ENCODE data around the gene RNF141. TPM values are rescaled to one million over a fixed set of nuclear protein-coding genes. Genes with fewer than 3 reads are reported as not detected.

The RNF141 gene
- total and polyA plus RNA-seq, 2 of the 13 experiments (the other 11 are each of a cell fraction or from before 2014, with no cell fraction given), result 9.3 to 22.4 TPM

GRCh38 chr11:10565493-10565892 is 24.5 kb upstream of the RNF141 start (continued):
- TF ChIP-seq, protein P1, sequence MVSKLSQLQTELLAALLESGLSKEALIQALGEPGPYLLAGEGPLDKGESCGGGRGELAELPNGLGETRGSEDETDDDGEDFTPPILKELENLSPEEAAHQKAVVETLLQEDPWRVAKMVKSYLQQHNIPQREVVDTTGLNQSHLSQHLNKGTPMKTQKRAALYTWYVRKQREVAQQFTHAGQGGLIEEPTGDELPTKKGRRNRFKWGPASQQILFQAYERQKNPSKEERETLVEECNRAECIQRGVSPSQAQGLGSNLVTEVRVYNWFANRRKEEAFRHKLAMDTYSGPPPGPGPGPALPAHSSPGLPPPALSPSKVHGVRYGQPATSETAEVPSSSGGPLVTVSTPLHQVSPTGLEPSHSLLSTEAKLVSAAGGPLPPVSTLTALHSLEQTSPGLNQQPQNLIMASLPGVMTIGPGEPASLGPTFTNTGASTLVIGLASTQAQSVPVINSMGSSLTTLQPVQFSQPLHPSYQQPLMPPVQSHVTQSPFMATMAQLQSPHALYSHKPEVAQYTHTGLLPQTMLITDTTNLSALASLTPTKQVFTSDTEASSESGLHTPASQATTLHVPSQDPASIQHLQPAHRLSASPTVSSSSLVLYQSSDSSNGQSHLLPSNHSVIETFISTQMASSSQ (IDR thresholded peaks at IDR 0.05; ENCODE audit: low read depth), result no peak
- TF ChIP-seq, protein P1 (CRISPR knock-in tag; IDR thresholded peaks at IDR 0.05; ENCODE audit: borderline replicate concordance), result no peak
- no peak for TF ChIP-seq NFE2 (CRISPR knock-in tag; IDR thresholded peaks at IDR 0.05)
- no peak for TF ChIP-seq KLF12 (CRISPR knock-in tag; IDR thresholded peaks at IDR 0.05; ENCODE audit: borderline replicate concordance)
- TF ChIP-seq, protein P2, sequence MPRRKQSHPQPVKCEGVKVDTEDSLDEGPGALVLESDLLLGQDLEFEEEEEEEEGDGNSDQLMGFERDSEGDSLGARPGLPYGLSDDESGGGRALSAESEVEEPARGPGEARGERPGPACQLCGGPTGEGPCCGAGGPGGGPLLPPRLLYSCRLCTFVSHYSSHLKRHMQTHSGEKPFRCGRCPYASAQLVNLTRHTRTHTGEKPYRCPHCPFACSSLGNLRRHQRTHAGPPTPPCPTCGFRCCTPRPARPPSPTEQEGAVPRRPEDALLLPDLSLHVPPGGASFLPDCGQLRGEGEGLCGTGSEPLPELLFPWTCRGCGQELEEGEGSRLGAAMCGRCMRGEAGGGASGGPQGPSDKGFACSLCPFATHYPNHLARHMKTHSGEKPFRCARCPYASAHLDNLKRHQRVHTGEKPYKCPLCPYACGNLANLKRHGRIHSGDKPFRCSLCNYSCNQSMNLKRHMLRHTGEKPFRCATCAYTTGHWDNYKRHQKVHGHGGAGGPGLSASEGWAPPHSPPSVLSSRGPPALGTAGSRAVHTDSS (CRISPR knock-in tag; conservative IDR thresholded peaks at IDR 0.05), result no peak
- TF ChIP-seq TAF1 (CRISPR knock-in tag; IDR thresholded peaks at IDR 0.05), result no peak
- TF ChIP-seq TOE1 (CRISPR knock-in tag; IDR thresholded peaks at IDR 0.05), result no peak

GRCh38 chr11:10564696-10565318 is 23.8 kb upstream of the RNF141 start:
- intact Hi-C loops (cut with micrococcal nuclease; ENCODE audit: unreplicated experiment), result no loop called here

More at GRCh38 chr11:10564696-10565318, 23.8 kb upstream of the RNF141 start:
- Histone ChIP-seq H3K4me3 (replicated peaks in 1 of 3; ENCODE audit: insufficient read depth in 1 of 3, low read depth in 2 of 3, low read length in 3 of 3) (no peak overlapping the region), H3K79me2 (ENCODE audit: insufficient read depth, low read length) (no peaks in the 10 kb centered on the region), H3K4me1 (ENCODE audit: insufficient read depth, low read length) (peaks cover 11% of the 10 kb centered on the region), H2AFZ (ENCODE audit: low read length) (no peak overlapping the region), H3K36me3 (replicated peaks in 1 of 2; ENCODE audit: control insufficient read depth in 1 of 2, insufficient read depth in 2 of 2, low read length in 2 of 2) (no peaks in the 10 kb centered on the region), H3K9ac (ENCODE audit: insufficient read depth, low read depth, low read length) (no peak overlapping the region), H3K27me3 (ENCODE audit: control insufficient read depth in 1 of 2, insufficient read depth in 2 of 2, low read length in 2 of 2) (peaks cover 1 to 7% of the 10 kb centered on the region in 2 experiments; a peak in 2 of 5 replicates), H3K27ac (ENCODE audit: extremely low read length, insufficient read depth, low read length) (no peak overlapping the region), H3K9me3 (ENCODE audit: low read length) (no peaks in the 10 kb centered on the region), H3K4me2 (ENCODE audit: low read depth, low read length) (no peak overlapping the region), H4K20me1 (ENCODE audit: insufficient read depth, low read length) (no peaks in the 10 kb centered on the region)
- no peak for ATAC-seq
- no TSS peak for BruUV-seq (replicated peaks)
- ChIA-PET CTCF (ENCODE audit: low intra/inter-chr PET ratio, low total read pairs) (no interaction called here), POLR2A (no interaction called here)
- FAIRE-seq, result no peak
- in situ Hi-C loops (cut with HindIII; ENCODE audit: extremely low pct_ligation_motif_present, low pct_unique_long_range_greater_than_20kb), result no loop called here
- DNase-seq (ENCODE audit: low spot score), result no peak
- 0 out of 2 replicates have a peak, but pooled peaks have one; percentile 6 for TF ChIP-seq CTCF (CRISPR knock-in tag; IDR thresholded peaks at IDR 0.05)
- no peak for TF ChIP-seq KDM2A (CRISPR knock-in tag; IDR thresholded peaks at IDR 0.05; ENCODE audit: borderline replicate concordance, low read depth)
- TF ChIP-seq NPAS2 (CRISPR knock-in tag; IDR thresholded peaks at IDR 0.05; ENCODE audit: borderline replicate concordance), result no peak
- peak; percentile 28; the same call in 1 of the 2 replicates for TF ChIP-seq STAG1 (CRISPR knock-in tag; IDR thresholded peaks at IDR 0.05)
- 0% methylated on average over 1 of the region's 1 CpG for WGBS (ENCODE audit: low lambda C conversion rate)
